Muscle of leg (tissue), 11 donors: ENCODE data around the gene HBM. TPM values are rescaled to one million over a fixed set of nuclear protein-coding genes. Genes with fewer than 3 reads are reported as not detected.
"Not testable (repeated sequence)": the region's sequence is repeated elsewhere in the genome, so short reads cannot be mapped to it uniquely, and the experiment has no call there.

Source experiments
- DNase-seq: peaks from one replicate; pipeline ENCODE4 v3.0.0; 2013
- H3K27ac ChIP-seq: one replicate; pipeline ENCODE4 v1.5.1; 2013; ENCODE audit warnings: mild to moderate bottlenecking, low read length, control low read depth
- H3K27me3 ChIP-seq: one replicate; pipeline ENCODE4 v1.6.1; 2013; ENCODE audit warnings: low read length; ENCODE audit not compliant: control insufficient read depth, insufficient read depth
- H3K36me3 ChIP-seq: one replicate; pipeline ENCODE4 v1.6.1; 2013; ENCODE audit warnings: low read length; ENCODE audit not compliant: control insufficient read depth, insufficient read depth
- H3K4me1 ChIP-seq: one replicate; pipeline ENCODE4 v1.6.1; 2013; ENCODE audit warnings: low read length; ENCODE audit not compliant: control insufficient read depth, insufficient read depth
- H3K4me3 ChIP-seq: one replicate; pipeline ENCODE4 v1.5.1; 2013; ENCODE audit warnings: low read length, control low read depth
- H3K9me3 ChIP-seq: replicated peaks from 2 replicates; pipeline ENCODE4 v1.6.1; 2013; ENCODE audit warnings: low read depth, low read length; ENCODE audit not compliant: control insufficient read depth
- WGBS: methylation state at CpG from one replicate; pipeline ENCODE4 v1.1.5; 2013; ENCODE audit warnings: missing lambda C conversion rate; ENCODE audit not compliant: insufficient coverage; 5-methylcytosine and 5-hydroxymethylcytosine counted together
- polyA plus RNA-seq, 8 donors: library from polyadenylated mRNA; unstranded; fragments of 120-200 nt; gene quantifications; one replicate each; pipeline versions ENCODE4 v1.2.1 to v1.2.3, GENCODE V29; 2013; ENCODE audit warnings: inconsistent platforms in 1 of 8, low replicate concordance in 1 of 8; ENCODE audit not compliant: insufficient read length in 8 of 8, insufficient read depth in 1 of 8
- total RNA-seq: library from RNA; stranded (reverse); fragments of 120-200 nt; gene quantifications from one replicate; pipeline ENCODE4 v1.2.4, GENCODE V29; 2013

Gene HBM
- total and polyA plus RNA-seq, 9 donors, result 4.3 to 28.0 (median 15.2) TPM

GRCh38 chr16:143456-143855 lies 22.3 kb upstream of the HBM start:
- H3K4me1 ChIP-seq, result no peaks in the 10 kb centered on the region
- no peaks in the 10 kb centered on the region for H3K9me3 ChIP-seq
- no peak overlapping the region for H3K27ac ChIP-seq
- no peak for DNase-seq
- H3K27me3 ChIP-seq, result peaks cover 2% of the 10 kb centered on the region
- 53% methylated on average over 6 of the region's 6 CpGs for WGBS
- no peak overlapping the region for H3K4me3 ChIP-seq
- no peaks in the 10 kb centered on the region for H3K36me3 ChIP-seq

DNA sequence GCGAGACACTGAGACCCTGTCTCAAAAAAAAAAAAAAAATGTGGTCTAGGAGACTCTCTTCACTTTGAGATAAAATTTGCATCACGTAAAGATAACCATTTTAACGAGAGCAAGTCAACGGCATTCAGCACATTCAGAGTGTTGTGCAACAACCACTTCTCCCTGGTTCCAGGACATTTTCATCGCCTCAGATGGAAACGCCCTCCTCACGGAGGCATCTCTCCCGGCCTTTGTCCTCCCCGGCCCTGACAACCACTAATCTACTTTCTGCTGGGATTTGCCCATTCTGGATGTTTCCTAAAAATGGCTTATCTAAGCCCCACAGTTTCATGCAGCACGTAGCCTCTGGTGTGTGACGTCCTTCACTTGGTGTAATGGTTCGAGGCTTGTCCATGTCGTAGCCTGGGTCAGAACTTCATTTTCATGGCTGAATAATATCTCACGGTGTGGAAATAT lies 21.0 kb upstream of the HBM start:
- no peak for DNase-seq
- no peaks in the 10 kb centered on the region for H3K9me3 ChIP-seq
- H3K27me3 ChIP-seq, result peaks cover 11% of the 10 kb centered on the region
- 78% methylated on average over 13 of the region's 14 CpGs for WGBS
- no peak overlapping the region for H3K4me3 ChIP-seq
- no peak overlapping the region for H3K27ac ChIP-seq
- no peaks in the 10 kb centered on the region for H3K36me3 ChIP-seq
- no peaks in the 10 kb centered on the region for H3K4me1 ChIP-seq

GRCh38 chr16:146646-147045 lies 19.1 kb upstream of the HBM start:
- no peak for DNase-seq
- no peaks in the 10 kb centered on the region for H3K36me3 ChIP-seq
- no peak overlapping the region for H3K4me3 ChIP-seq
- peaks cover 13% of the 10 kb centered on the region for H3K27me3 ChIP-seq
- H3K27ac ChIP-seq, result no peak overlapping the region
- H3K9me3 ChIP-seq, result no peaks in the 10 kb centered on the region
- no peaks in the 10 kb centered on the region for H3K4me1 ChIP-seq
- WGBS, result no CpG with 5 or more reads among the region's 2 CpGs

DNA sequence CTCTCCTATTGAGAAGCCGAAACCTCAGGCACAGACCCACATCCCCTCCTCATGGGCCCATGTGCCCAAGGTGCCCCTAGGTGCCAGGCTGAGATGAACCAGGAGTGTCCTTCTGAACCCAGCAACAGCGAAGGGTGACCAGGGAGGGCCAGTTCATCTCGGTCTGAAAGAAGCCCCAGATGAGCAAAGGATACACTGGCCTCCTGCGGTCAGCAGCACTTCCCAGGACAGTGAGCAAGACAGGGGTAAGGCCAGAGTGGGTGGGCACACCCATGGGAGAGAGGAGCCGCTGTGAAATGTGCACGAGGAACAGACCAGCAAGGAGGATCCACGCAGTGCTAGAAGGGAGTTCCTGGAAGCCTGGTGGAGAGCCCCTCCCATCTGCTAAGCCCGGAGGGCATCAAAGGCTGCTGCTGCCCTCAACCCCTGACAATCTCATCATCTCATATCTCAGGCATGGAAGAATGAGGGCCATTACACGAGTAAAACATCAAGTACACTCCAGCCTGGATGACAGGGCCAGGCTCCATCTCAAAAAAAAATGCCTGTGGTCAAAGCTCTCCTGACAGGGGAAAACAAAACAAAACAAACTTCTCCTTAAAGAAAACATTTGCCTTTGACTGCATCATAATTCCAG lies 16.6 kb upstream of the HBM start:
- Histone ChIP-seq H3K27ac (no peak overlapping the region), H3K36me3 (no peaks in the 10 kb centered on the region), H3K27me3 (peaks cover 19% of the 10 kb centered on the region), H3K4me1 (no peaks in the 10 kb centered on the region), H3K4me3 (no peak overlapping the region), H3K9me3 (no peaks in the 10 kb centered on the region)
- 55% methylated on average over 9 of the region's 9 CpGs for WGBS
- no peak for DNase-seq

- no peaks in the 10 kb centered on the region for H3K9me3 ChIP-seq
- DNase-seq, result no peak
- peaks cover 43% of the 10 kb centered on the region for H3K27me3 ChIP-seq
- no peaks in the 10 kb centered on the region for H3K36me3 ChIP-seq
- WGBS, result 68% methylated on average over 12 of the region's 17 CpGs
- H3K4me1 ChIP-seq, result peaks cover 10% of the 10 kb centered on the region
- no peak within 1 kb of the TSS for H3K27ac ChIP-seq
- H3K4me3 ChIP-seq, result no peak within 1 kb of the TSS
These were observed 13.3 kb upstream of the HBM start, which contains the start of gene HBZ for GRCh38 chr16:152141-153128. Gene HBZ, plus strand, starts transcription at chr16:152644. Its CDS starts 266 bp downstream, at chr16:152910.

- H3K27me3 ChIP-seq, result peaks cover 46% of the 10 kb centered on the region
- not testable (repeated sequence) for H3K36me3 ChIP-seq, DNase-seq, H3K27ac ChIP-seq, H3K4me3 ChIP-seq, H3K4me1 ChIP-seq, H3K9me3 ChIP-seq
- 43% methylated on average over 1 of the region's 6 CpGs for WGBS
These were observed 12.7 kb upstream of the HBM start for GRCh38 chr16:153129-153521.

DNA sequence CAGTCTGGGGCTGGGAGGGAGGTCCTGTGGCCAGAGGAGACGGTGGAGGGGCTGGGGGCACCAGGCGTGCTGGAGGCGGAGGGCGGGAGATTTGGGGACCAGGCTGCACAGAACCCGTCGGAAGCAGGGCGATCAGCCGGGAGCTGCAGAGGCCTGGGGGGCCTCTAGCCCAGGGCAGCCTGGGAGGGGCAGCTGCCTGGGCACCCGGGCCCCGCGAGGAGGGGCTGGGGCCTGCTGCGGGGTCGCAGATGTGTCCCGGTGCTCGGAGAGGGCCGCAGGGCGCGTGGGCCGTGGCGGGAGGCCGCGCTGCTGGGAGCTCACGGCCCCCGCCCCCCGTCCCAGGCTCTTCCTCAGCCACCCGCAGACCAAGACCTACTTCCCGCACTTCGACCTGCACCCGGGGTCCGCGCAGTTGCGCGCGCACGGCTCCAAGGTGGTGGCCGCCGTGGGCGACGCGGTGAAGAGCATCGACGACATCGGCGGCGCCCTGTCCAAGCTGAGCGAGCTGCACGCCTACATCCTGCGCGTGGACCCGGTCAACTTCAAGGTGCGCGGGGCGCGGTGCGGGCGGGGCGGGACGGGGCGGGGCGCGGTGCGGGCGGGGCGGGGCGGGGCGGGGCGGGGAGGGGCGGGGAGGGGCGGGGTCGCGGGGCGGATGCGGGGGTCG lies 12.1 kb upstream of the HBM start:
- no CpG with 5 or more reads among the region's 74 CpGs for WGBS
- H3K36me3 ChIP-seq, H3K4me1 ChIP-seq, H3K9me3 ChIP-seq, DNase-seq, H3K27ac ChIP-seq, H3K4me3 ChIP-seq: not testable (repeated sequence)
- peaks cover 45% of the 10 kb centered on the region for H3K27me3 ChIP-seq

- Histone ChIP-seq H3K27ac (no peak overlapping the region), H3K9me3 (no peaks in the 10 kb centered on the region), H3K36me3 (no peaks in the 10 kb centered on the region), H3K4me3 (peak overlapping the region; percentile 53), H3K4me1 (peaks cover 10% of the 10 kb centered on the region), H3K27me3 (peaks cover 43% of the 10 kb centered on the region)
- under 1% methylated on average over 32 of the region's 59 CpGs for WGBS
- peak; percentile 75 for DNase-seq
These were observed 11.4 kb upstream of the HBM start for GRCh38 chr16:154217-155030.

- Histone ChIP-seq H3K27me3 (peaks cover 44% of the 10 kb centered on the region), H3K36me3 (no peaks in the 10 kb centered on the region), H3K27ac (no peak overlapping the region), H3K4me1 (peaks cover 10% of the 10 kb centered on the region), H3K9me3 (no peaks in the 10 kb centered on the region), H3K4me3 (no peak overlapping the region)
- DNase-seq, result no peak
- WGBS, result 43% methylated on average over 1 of the region's 7 CpGs
These were observed 10.8 kb upstream of the HBM start for GRCh38 chr16:155031-155398.
